ENCODE measurements around the gene PACRG.
"Not testable (repeated sequence)": the region's sequence is repeated elsewhere in the genome, so short reads cannot be mapped to it uniquely, and the experiment has no call there.

Gene PACRG

GRCh38 chr6:163300838-163301237 lies 573.1 kb downstream of the PACRG start:
- DNase-seq: no peak

GRCh38 chr6:163301726-163302635 lies 574.2 kb downstream of the PACRG start:
- no peak for DNase-seq

GRCh38 chr6:163302747-163303146 lies 575.0 kb downstream of the PACRG start:
- DNase-seq: no peak

GRCh38 chr6:163306000-163306399 lies 578.2 kb downstream of the PACRG start:
- DNase-seq: no peak

- DNase-seq: no peak
Observed at GRCh38 chr6:163308629-163309440, 581.1 kb downstream of the PACRG start.

- no peak for DNase-seq
Observed at GRCh38 chr6:163309491-163310026, 581.8 kb downstream of the PACRG start.

GRCh38 chr6:163310096-163310972 lies 582.6 kb downstream of the PACRG start:
- no peak for DNase-seq

- DNase-seq: no peak
Observed at GRCh38 chr6:163310973-163311383, 583.2 kb downstream of the PACRG start.

- DNase-seq: no peak
Observed at GRCh38 chr6:163311830-163312229, 584.1 kb downstream of the PACRG start.

GRCh38 chr6:163313566-163313965 lies 585.8 kb downstream of the PACRG start:
- DNase-seq: no peak

- DNase-seq: no peak
Observed at GRCh38 chr6:163313981-163314380, 586.2 kb downstream of the PACRG start.

GRCh38 chr6:163314791-163315470 lies 587.2 kb downstream of the PACRG start:
- DNase-seq: no peak

GRCh38 chr6:163316866-163317495 lies 589.2 kb downstream of the PACRG start:
- not testable (repeated sequence) for DNase-seq

- DNase-seq: no peak
Observed at GRCh38 chr6:163318071-163318786, 590.5 kb downstream of the PACRG start.

GRCh38 chr6:163319609-163320366 lies 592.0 kb downstream of the PACRG start:
- no peak for DNase-seq

- DNase-seq: no peak
Observed at GRCh38 chr6:163320402-163320801, 592.6 kb downstream of the PACRG start.

GRCh38 chr6:163320804-163321203 lies 593.0 kb downstream of the PACRG start:
- DNase-seq: no peak

GRCh38 chr6:163321717-163322116 lies 593.9 kb downstream of the PACRG start:
- DNase-seq: no peak

- no peak for DNase-seq
Observed at GRCh38 chr6:163323274-163323673, 595.5 kb downstream of the PACRG start.

- DNase-seq: no peak
Observed at GRCh38 chr6:163323705-163324104, 595.9 kb downstream of the PACRG start.
